Measurements from ENCODE around the gene CILP2. TPM values are rescaled to one million over a fixed set of nuclear protein-coding genes. Genes with fewer than 3 reads are reported as not detected.

CILP2 gene
- total RNA-seq, 2 donors from 2014 or later = 0.73 to 0.99 TPM

DNA sequence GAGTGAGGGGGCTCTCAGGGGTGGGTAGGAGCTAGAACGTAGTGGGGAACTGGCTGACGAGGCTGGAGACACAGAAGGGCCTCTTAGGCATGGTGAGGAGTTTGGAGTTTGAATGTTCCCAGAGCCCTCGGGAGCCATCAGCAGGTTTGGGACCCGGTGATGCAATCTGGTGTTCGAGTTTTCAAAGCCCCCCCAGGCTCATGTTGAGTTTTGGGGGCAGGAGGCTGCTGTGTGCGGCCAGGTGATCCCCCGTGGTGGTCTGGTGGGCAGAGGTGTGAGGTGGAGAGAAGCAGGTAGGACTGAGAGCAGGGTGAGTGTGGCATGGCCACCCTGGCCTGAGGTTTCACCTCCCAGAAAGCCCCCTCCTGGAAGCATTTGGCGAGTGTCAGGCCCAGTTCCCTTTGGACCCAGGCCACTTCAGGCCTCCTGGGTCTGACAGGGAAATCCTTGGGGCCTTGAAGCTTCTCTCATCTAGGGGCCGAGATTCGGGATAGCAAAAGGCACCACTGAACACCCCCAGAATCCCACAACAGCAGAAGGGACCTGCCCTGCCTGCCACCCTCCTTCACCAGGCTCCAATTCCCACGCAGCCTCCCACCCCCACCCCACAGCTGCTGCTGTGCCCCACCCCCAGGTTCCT lies 8.2 kb upstream of the CILP2 start:
- peaks cover 9% of the 10 kb centered on the region for H3K4me1 Mint-ChIP-seq
- no peak for ATAC-seq
- no peak for DNase-seq
- peak overlapping the region; percentile 15 for H3K4me3 Mint-ChIP-seq
- peak overlapping the region; percentile 45 for H3K27ac Mint-ChIP-seq
- H3K27me3 Mint-ChIP-seq = no peaks in the 10 kb centered on the region
- no peaks in the 10 kb centered on the region for H3K36me3 Mint-ChIP-seq (ENCODE audit: low read depth)
- no peaks in the 10 kb centered on the region for H3K9me3 ChIP-seq (ENCODE audit: control insufficient read depth, low read length, poor library complexity, severe bottlenecking)

DNA sequence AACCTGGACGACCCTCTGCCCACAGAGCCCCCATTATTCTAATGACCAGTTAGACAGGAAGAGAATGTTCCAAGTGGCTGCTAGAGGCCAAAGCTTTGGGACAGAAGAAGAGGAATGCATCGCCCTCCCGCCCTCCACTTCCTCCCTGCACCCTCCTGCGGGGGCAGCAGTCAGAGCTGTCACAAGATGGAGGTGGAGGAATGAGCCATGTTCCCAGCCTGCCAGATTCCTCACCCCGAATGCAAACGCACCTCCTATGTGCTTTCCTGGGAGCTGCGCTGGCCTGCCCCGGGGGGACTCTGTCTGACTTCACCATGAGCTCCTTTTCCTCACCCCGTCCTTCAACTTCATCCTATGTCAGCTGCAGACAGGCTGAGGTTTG lies 7.7 kb upstream of the CILP2 start:
- peaks cover 9% of the 10 kb centered on the region for H3K4me1 Mint-ChIP-seq
- H3K36me3 Mint-ChIP-seq (ENCODE audit: low read depth) = no peaks in the 10 kb centered on the region
- ATAC-seq = no peak
- H3K9me3 ChIP-seq (ENCODE audit: control insufficient read depth, low read length, poor library complexity, severe bottlenecking) = no peaks in the 10 kb centered on the region
- no peak overlapping the region for H3K4me3 Mint-ChIP-seq
- H3K27me3 Mint-ChIP-seq = no peaks in the 10 kb centered on the region
- H3K27ac Mint-ChIP-seq = peak overlapping the region; percentile 45
- no peak for DNase-seq

DNA sequence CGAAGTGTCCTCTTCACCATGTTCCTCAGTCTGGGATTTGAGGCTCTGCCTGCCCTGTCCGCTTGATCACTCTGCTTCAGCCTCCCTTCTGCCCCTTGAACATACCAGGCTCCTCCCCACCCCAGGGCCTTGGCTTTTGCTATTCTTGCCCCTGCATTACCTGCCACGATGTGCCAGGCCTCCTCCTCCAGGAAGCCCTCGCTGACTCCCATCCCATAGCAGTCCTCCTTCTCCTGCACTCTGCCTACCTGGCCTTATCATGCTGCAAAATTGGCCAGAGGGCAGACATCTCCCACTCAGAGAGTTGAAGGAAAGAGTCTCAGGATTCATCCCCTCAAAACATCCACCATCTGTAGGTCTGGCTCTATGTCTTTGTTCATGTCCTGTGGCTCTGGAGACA lies 7.2 kb upstream of the CILP2 start:
- H3K9me3 ChIP-seq (ENCODE audit: control insufficient read depth, low read length, poor library complexity, severe bottlenecking) = no peaks in the 10 kb centered on the region
- ATAC-seq = no peak
- H3K27ac Mint-ChIP-seq = peak overlapping the region; percentile 45
- no peaks in the 10 kb centered on the region for H3K27me3 Mint-ChIP-seq
- H3K36me3 Mint-ChIP-seq (ENCODE audit: low read depth) = no peaks in the 10 kb centered on the region
- H3K4me1 Mint-ChIP-seq = peaks cover 9% of the 10 kb centered on the region
- no peak for DNase-seq
- H3K4me3 Mint-ChIP-seq = no peak overlapping the region

DNA sequence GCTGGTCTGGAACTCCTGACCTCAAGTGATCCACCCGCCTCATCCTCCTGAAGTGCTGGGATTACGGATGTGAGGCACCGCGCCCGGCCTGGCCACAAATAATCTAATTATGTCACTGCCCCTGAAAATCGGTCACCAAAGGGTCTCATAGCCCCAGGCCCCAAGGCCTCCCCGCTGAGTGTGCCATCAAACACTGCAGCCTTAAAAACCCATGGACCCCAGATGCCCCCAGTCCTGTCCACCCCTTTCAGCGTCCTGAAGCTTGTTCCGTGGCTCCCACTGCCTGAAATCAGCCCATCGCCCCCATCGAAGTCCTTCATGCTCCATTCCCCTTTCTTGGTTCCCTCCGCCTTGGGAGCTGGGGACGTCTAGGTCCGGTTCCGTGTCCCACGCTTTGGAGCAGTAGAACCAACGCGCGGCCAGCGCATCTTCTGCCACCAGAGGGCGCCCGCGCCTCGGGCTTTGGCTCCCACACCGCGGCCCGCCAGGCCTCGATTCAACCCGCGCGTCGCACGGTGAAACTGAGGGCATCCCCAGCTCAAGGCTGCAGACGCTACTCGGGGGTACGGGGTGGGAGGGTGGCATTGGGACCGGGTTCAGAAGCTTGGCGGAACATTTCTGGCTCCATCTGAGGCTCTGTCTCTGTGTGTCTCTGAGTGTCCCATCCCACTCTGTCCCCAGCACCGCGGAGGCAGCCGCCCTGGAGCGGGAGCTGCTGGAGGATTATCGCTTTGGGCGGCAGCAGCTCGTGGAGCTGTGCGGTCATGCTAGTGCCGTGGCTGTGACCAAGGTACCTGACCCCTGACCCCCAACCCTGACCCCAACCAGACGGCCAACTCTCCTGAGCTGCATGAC lies 5.9 kb upstream of the CILP2 start:
- Mint-ChIP-seq H3K27ac (peak overlapping the region; percentile 39), H3K4me3 (peak overlapping the region; percentile 57)
- peak; percentile 82 for ATAC-seq

GRCh38 chr19:19532806-19533701 lies 5.0 kb upstream of the CILP2 start:
- H3K4me3 Mint-ChIP-seq = no peak overlapping the region
- H3K4me1 Mint-ChIP-seq = peaks cover 18% of the 10 kb centered on the region
- no peaks in the 10 kb centered on the region for H3K27me3 Mint-ChIP-seq
- no peaks in the 10 kb centered on the region for H3K36me3 Mint-ChIP-seq (ENCODE audit: low read depth)
- H3K27ac Mint-ChIP-seq = no peak overlapping the region
- ATAC-seq (no peak), DNase-seq (no peak)
- H3K9me3 ChIP-seq (ENCODE audit: control insufficient read depth, low read length, poor library complexity, severe bottlenecking) = no peaks in the 10 kb centered on the region

More for the DNA sequence above, 5.9 kb upstream of the CILP2 start:
- Mint-ChIP-seq H3K27me3 (no peaks in the 10 kb centered on the region), H3K4me1 (peaks cover 14% of the 10 kb centered on the region), H3K36me3 (ENCODE audit: low read depth) (no peaks in the 10 kb centered on the region)
- DNase-seq = peak; percentile 75 to 91 (median 86)
- H3K9me3 ChIP-seq (ENCODE audit: control insufficient read depth, low read length, poor library complexity, severe bottlenecking) = no peaks in the 10 kb centered on the region

- ATAC-seq (no peak), DNase-seq (no peak)
- H3K9me3 ChIP-seq (ENCODE audit: control insufficient read depth, low read length, poor library complexity, severe bottlenecking) = no peaks in the 10 kb centered on the region
- Mint-ChIP-seq H3K27ac (peak overlapping the region; percentile 4), H3K27me3 (peaks cover 5% of the 10 kb centered on the region), H3K4me3 (peak overlapping the region; percentile 55), H3K36me3 (ENCODE audit: low read depth) (no peaks in the 10 kb centered on the region), H3K4me1 (peaks cover 24% of the 10 kb centered on the region)
Measured at GRCh38 chr19:19533841-19534240, 4.2 kb upstream of the CILP2 start.

DNA sequence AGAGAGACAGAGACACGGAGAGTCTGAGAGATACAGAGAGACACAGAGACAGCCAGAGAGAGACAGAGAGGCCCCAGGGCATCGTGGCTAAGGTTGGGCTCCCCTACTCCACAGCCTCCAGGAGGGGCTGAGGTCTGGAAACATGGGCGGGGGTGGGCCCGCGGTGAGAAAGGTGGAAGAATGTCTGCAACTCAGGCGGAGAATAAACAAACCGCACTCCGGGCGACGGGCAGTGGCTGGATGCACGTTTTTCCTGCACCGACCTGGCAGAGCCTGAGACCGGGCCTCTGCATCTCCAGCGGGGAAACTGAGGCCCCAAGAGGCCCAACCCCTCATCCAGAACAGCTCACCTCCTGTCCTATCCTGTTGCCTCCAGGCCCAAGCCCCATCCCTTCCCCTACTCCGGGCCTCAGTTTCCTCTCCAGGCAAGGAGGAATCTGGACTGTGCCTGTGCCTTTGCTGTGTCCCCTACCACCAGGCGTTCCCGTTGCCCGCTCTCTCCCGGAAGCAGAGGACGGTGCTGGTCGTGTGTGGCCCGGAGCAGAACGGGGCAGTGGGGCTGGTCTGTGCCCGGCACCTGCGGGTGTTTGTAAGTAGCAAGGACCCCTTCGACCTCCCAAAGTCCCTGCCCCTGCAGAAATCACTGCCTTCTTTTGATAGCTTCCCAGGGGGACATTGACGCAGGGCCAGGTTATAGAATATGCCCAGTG lies 3.4 kb upstream of the CILP2 start:
- Mint-ChIP-seq H3K4me1 (peaks cover 25% of the 10 kb centered on the region), H3K27me3 (peaks cover 6% of the 10 kb centered on the region), H3K4me3 (no peak overlapping the region), H3K36me3 (ENCODE audit: low read depth) (no peaks in the 10 kb centered on the region), H3K27ac (peak overlapping the region; percentile 4)
- ATAC-seq (no peak), DNase-seq (no peak)
- H3K9me3 ChIP-seq (ENCODE audit: control insufficient read depth, low read length, poor library complexity, severe bottlenecking) = no peaks in the 10 kb centered on the region

DNA sequence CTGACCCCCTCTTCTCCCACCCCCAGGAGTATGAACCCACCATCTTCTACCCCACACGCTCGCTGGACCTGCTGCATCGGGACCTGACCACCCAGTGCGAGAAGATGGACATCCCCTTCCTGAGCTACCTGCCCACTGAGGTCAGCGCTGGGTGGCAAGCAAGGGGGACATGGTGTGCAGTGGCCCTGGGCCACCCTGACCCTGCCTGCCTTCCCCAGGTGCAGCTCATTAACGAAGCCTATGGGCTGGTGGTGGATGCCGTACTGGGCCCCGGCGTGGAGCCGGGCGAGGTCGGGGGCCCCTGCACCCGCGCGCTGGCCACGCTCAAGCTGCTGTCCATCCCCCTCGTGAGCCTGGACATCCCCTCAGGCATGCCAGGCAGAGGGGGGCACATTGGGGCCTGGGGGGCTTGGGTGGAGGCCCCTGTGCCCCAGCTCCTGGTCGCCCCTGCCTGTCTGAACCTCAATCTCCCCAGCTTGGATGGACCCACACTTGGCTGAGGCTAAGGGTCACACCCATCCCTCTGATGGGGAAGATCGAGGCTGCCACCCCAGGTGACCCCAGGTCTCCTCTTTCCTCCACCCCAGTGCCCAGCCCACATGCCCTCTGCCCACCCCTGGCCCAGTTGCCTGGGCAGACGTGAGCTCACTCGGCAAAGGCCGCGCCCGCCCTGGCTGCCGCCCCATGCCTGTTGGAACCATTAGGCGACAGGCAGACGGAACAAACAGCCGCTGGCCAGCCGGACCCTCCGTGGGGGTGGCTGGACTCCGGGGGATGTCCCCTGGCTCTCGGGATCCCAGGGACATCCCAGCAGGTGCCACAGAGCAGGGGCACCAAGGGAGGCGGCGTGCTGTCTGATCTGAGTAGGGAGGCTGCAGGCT lies 2.5 kb upstream of the CILP2 start:
- H3K4me1 Mint-ChIP-seq = peaks cover 26% of the 10 kb centered on the region
- H3K27ac Mint-ChIP-seq = no peak overlapping the region
- no peak for DNase-seq
- H3K9me3 ChIP-seq (ENCODE audit: control insufficient read depth, low read length, poor library complexity, severe bottlenecking) = no peaks in the 10 kb centered on the region
- no peak overlapping the region for H3K4me3 Mint-ChIP-seq
- ATAC-seq = no peak
- peaks cover 6% of the 10 kb centered on the region for H3K27me3 Mint-ChIP-seq
- no peaks in the 10 kb centered on the region for H3K36me3 Mint-ChIP-seq (ENCODE audit: low read depth)

DNA sequence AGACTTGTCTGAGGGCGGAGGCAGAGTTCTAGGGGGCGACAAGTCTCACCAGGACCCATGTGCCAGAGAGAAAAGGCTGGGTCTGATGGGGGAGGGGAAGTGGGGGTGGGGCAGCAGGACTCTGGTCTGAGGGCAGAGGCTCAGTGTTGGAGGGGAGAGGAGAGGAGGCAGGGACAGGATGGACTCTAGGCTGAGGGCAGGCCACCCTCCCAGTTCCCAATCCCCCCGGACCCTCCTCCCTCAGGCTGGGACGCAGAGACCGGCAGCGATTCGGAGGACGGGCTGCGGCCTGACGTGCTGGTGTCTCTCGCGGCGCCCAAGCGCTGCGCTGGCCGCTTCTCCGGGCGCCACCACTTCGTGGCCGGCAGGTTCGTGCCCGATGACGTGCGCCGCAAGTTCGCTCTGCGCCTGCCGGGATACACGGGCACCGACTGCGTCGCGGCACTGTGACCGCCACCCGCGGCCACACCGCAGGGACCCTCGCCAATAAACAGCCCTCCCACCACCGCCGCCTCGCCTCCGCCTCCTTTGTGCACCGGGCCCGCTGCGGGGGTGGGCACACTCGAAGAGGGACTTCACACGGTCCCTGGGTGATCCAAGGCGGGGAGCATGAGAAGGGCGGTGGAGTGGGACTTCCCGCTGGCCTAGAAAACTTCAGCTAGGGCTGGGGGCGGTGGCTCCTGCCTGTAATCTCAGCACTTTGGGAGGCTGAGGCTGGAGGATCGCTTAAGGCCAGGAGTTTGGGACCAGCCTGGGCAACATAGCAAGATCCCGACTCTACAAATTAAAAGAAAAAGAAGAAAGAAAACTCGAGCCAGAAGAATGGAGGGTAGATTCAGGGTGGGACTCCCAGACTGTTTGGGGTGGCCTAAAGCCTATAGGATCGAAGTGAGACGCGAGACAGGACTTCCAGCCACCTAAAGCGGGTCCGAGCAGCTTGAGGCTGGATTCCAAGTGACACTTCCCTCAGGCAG lies 703 bp upstream of the CILP2 start:
- ATAC-seq (peak; percentile 59), DNase-seq (peak in 2 of 3 donors; percentile 25 to 33)
- Mint-ChIP-seq H3K36me3 (ENCODE audit: low read depth) (no peaks in the 10 kb centered on the region), H3K4me1 (peaks cover 33% of the 10 kb centered on the region), H3K27ac (peak overlapping the region; percentile 86), H3K4me3 (peak overlapping the region; percentile 93), H3K27me3 (peaks cover 6% of the 10 kb centered on the region)
- no peaks in the 10 kb centered on the region for H3K9me3 ChIP-seq (ENCODE audit: control insufficient read depth, low read length, poor library complexity, severe bottlenecking)

GRCh38 chr19:19538785-19539166 lies 711 bp downstream of the CILP2 start:
- ATAC-seq = no peak
- no peaks in the 10 kb centered on the region for H3K36me3 Mint-ChIP-seq (ENCODE audit: low read depth)
- no peak for DNase-seq
- peaks cover 6% of the 10 kb centered on the region for H3K27me3 Mint-ChIP-seq
- H3K9me3 ChIP-seq (ENCODE audit: control insufficient read depth, low read length, poor library complexity, severe bottlenecking) = no peaks in the 10 kb centered on the region
- H3K27ac Mint-ChIP-seq = no peak overlapping the region
- peaks cover 33% of the 10 kb centered on the region for H3K4me1 Mint-ChIP-seq
- H3K4me3 Mint-ChIP-seq = peak overlapping the region; percentile 71

- Mint-ChIP-seq H3K4me1 (peaks cover 27% of the 10 kb centered on the region), H3K27me3 (peaks cover 6% of the 10 kb centered on the region), H3K4me3 (peak overlapping the region; percentile 55), H3K36me3 (ENCODE audit: low read depth) (no peaks in the 10 kb centered on the region), H3K27ac (no peak overlapping the region)
- no peak for ATAC-seq
- H3K9me3 ChIP-seq (ENCODE audit: control insufficient read depth, low read length, poor library complexity, severe bottlenecking) = no peaks in the 10 kb centered on the region
- no peak for DNase-seq
Measured at GRCh38 chr19:19539698-19540063, 1.6 kb downstream of the CILP2 start.
